LHCN-M2 (cell line): ENCODE measurements around the gene KIRREL3. TPM values are rescaled to one million over a fixed set of nuclear protein-coding genes. Genes with fewer than 3 reads are reported as not detected.
"Not testable (repeated sequence)": the region's sequence is repeated elsewhere in the genome, so short reads cannot be mapped to it uniquely, and the experiment has no call there.

Experiments
- DNase-seq: peaks from one replicate; pipeline ENCODE4 v3.0.0-alpha.2; 2012; ENCODE audit warnings: low read depth
- total RNA-seq: library from RNA; depleted of rRNA; stranded (reverse); fragments of >200 nt; gene quantifications from 2 replicates; pipeline ENCODE4 v1.2.3, GENCODE V29; 2014

Gene KIRREL3
- total RNA-seq, 1 experiment from 2014 or later = 2.1 TPM

DNA sequence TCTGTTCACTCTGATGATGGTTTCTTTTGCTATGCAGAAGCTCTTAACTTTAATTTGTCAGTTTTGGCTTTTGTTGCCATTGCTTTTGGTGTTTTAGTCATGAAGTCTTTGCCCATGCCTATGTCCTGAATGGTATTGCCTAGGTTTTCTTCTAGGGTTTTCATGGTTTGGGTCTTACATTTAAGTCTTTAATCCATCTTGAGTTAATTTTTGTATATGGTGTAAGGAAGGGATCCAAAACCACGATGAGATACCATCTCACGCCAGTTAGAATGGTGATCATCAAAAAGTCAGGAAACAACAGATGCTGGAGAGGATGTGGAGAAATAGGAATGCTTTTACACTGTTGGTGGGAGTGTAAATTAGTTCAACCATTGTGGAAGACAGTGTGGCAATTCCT, 48.0 kb downstream of the KIRREL3 start:
- not testable (repeated sequence) for DNase-seq

- no peak for DNase-seq
Measured at GRCh38 chr11:126951465-126951864, 49.1 kb downstream of the KIRREL3 start.

DNA sequence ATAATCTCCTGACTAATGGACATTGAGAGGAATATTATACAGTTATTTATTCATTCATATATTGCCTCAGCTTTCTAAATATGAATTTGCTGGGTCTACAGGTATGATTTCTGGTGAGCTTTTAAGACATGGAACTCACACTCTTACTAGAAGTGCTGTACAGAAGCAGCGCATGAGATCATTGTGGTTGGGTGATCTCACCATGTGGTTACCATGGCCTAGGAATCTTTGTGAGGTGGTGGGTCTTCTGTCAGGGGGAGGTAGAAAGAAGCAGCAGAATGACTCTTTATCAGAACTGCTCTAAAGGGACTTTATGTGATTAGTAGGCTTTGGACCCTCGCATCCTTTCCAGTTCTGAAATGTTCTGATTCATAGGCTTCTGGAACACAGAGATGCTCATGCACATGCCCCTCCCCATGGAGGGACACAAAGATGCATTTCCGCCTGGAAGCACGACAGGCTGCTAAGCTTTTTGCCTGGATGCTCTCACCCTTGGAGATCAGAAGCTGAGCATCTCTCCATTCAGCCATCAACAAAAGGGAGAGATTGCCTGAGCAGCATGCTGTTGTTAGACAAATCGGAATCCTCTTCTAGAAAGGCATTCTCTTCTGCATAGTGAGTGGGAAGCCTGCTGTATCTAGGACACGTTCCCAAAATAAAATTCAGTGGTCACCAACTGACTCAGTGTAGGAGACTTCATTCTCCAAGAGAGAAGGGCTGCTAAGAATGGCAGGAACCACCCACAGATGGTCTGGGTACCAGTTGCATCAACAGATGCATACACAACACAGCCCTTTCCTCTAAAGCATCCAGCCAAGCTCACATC, 51.3 kb downstream of the KIRREL3 start:
- peak; percentile 63 for DNase-seq

DNA sequence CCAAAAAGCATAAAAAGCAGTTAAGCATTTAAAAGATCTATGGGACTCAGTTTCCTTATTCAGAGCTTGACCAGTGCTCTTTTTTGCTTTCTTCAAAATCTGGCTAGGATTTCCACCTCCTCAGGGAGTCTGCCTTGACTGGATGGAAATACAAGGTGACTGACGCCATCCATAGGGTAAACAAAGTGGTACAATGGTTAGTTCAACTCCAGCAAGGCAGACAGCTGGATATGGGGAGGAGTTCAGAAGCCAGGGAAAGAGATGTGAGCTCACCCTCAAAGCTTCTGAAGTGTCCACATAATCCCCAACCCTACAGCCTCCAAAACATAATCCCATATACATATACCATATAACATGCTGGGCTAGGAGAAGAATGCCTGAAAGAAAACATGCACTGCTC, 52.0 kb downstream of the KIRREL3 start:
- peak; percentile 41 for DNase-seq

DNA sequence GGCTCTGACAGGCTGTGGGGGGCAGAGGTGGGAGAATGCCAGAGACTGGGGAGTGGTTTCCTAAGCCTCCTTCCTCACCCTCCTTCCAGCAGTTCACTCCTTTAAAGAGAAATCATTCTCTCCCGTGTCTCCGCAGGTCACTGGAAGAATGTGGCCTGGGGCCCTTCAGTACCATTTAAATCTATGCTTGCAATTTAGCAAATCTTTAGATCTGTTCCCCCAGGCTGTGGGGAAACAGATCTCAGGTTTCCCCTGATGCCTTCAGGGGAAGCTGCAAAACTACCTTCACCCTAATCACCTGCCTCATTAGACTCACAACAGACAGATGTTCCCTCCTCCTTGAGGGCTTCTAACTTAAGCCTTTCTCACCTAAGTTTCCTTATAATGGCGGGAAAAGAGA, 55.3 kb downstream of the KIRREL3 start:
- DNase-seq = no peak

DNA sequence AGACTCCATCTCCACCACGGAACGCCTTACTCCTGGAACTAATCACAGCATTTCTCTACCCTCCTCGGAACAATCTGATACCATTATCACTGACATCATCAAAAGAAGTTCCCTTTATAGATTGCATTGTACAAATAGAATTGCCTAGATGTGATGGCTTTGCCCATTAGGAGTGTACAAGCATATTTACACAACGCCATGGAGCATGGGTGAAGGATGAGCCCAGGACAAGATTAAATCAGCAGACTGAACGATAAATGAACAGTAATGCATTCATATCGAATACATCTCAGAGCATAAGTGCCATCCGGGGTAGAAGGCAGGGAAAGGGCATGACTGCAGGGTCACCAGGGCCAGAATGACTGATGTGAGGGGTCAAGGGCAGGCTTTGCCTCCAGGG, 57.3 kb downstream of the KIRREL3 start:
- DNase-seq = no peak

DNA sequence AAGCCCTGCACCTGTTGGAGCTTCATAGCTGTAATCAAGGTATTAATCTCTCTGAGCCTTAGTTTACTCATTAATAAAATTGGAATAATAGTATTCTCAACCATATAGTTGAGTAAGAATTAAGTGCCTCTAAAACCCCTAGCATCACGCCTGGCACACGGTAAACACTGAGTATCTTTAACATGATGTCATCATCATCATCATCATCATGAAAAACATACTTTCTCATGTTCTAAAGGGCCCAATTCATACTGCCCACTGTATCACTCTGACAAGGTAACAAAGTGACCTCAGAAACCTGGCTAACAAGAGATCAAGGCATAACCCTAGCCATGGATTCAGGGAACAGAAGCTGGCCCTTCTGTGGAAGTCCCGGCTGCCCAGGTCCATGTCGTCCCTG, 58.4 kb downstream of the KIRREL3 start:
- DNase-seq = no peak

DNA sequence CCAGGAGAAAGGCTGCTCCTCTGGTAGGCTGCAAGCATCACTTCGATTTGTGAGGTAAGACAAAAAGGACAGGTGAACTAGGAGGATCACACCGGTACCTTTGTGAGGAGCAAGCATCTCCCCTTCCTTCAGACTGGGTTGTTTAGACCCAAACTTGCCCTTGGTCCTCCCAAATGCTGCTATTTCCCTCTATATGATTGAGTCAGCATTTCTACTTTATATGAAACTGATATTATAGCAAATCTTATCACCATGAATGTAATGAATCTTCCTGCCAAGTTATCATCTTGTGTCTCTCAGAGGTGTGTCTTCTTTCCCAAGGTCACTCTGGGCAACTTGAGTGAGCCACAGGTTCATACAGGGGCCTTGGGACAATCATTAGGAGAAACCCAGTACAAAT, 61.0 kb downstream of the KIRREL3 start:
- no peak for DNase-seq

- DNase-seq = no peak
Measured at GRCh38 chr11:126938718-126939117, 61.9 kb downstream of the KIRREL3 start.

DNA sequence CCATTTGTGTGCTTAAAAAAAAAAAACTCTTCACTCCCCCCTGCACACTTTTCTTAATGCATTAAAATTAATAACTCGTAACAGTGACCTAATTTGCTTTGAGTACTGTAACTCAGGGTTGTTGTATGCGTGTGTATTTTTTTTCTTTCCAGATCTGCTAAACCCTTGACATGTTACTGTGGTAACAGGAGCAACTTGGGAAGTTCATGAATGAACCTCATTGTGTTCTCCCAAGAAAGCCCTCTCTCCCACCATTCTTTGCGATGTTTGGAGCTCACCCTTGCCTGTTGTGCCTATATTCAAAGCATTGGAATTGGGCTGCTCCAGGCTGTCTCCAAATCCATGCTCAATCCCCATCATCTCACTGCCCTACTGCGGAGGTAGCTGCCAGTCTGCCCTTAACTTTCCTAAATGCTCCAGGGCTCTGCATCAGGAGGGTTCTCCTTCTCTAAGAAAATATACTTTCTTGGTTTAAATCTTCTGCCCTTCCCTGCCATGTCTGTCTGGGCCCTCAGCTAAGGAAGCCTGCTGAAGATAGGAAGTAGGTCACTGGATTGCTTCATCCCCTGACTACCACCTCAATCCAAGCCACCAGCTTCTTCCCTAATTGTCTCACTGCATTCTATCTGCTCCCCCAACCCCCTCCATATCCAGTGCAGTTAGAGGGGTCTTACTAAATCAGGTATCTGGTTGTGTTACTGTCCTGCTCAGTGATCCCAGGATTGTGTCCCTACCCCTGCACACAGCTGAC, 70.3 kb downstream of the KIRREL3 start:
- no peak for DNase-seq

- DNase-seq = no peak
Measured at GRCh38 chr11:126929179-126930061, 71.2 kb downstream of the KIRREL3 start.

GRCh38 chr11:126927623-126928022, 72.9 kb downstream of the KIRREL3 start:
- no peak for DNase-seq

DNA sequence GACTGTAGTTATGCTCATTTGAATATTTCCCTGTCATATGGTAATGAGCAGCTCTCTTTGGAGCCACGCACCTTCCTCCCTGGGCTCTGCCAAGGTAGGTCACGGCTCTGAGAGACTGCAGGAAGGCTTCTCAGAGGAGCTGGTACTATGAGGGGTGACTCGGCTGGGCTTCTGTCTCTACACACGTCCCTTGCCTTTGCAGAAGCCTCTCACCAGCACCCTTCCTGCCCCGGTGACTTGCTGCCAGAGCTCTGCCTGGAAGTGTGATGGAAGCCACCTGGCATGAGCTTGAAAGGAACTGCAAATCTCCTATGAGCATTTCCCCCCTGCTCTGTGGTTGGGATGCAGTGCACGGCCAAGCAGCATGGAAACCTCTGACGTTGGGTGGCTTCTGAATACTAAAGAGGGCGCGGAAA, 74.2 kb downstream of the KIRREL3 start:
- DNase-seq = no peak

DNA sequence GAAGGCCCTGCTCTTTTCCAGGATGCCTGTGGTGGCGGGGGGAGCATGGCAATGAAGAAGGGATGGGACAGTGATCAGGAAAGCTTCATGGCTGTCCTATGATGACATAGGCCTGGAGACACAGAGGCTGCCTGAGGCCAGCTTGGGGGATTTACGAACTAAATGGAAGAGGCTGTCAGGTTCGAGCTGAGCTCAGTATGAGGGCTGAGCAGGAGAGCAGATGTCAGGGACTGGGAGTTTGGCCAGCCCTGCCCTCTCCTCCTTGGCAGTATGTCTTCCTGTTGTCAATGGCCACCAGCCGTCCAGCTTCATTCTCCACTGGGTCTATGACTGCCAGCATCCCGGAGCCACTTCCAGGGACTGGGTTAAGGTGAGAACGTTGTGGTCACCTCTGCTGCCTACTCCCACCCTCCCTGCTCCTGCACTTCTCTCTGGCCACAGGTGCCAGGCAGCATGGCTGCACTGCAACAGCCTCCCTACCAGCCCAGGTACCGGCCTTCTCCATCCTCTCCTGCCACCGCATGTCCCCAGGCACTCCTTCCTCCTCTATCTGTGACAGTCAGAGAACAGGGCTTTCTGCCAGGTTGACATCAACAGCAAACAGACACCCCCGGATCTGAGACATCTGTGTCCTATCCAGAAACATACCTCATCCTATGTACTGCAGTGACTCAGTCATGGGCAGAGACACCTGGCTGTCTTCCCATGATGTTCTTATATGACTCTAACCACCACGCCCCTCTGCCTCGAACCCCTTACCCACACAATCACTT, 75.1 kb downstream of the KIRREL3 start:
- no peak for DNase-seq

- no peak for DNase-seq
Measured at GRCh38 chr11:126924376-126925040, 76.1 kb downstream of the KIRREL3 start.

- no peak for DNase-seq
Measured at GRCh38 chr11:126920833-126921232, 79.7 kb downstream of the KIRREL3 start.

GRCh38 chr11:126919147-126919823, 81.3 kb downstream of the KIRREL3 start:
- DNase-seq = no peak

GRCh38 chr11:126918556-126918955, 82.0 kb downstream of the KIRREL3 start:
- DNase-seq = peak; percentile 29

- peak; percentile 97 for DNase-seq
Measured at GRCh38 chr11:126917531-126918204, 82.9 kb downstream of the KIRREL3 start.
